HG02798 (cell line): ENCODE data around the gene GBF1.

Source experiments
- ATAC-seq: cut with Tn5 transposase; IDR thresholded peaks from one replicate; pipeline ENCODE4 v1.9.1; 2021; ENCODE audit warnings: mild to moderate bottlenecking; ENCODE audit not compliant: unreplicated experiment, poor library complexity

The GBF1 gene

GRCh38 chr10:102414749-102415148 lies 169.4 kb downstream of the GBF1 start:
- no peak for ATAC-seq

DNA sequence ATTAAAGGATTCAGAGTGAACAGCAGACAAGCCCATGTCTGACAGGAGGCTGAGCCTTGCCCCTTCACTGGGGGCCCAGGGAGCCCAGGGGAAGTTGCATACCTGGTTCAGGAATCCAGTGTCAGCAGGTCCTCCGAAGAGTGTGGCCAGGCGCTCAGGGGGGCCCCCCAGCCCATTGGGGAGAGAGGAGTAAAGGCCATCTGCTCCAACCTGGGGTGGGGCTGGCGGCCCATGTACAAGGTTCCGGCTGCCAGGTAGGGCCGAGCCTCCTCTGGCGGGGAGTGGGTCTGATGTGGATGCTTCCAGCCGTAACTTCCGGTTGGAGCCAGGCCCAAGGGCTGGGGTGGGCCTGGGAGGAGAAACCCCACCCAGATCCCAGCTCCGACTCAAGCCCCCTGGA lies 171.0 kb downstream of the GBF1 start:
- no peak for ATAC-seq

GRCh38 chr10:102416695-102417094 lies 171.4 kb downstream of the GBF1 start:
- no peak for ATAC-seq

DNA sequence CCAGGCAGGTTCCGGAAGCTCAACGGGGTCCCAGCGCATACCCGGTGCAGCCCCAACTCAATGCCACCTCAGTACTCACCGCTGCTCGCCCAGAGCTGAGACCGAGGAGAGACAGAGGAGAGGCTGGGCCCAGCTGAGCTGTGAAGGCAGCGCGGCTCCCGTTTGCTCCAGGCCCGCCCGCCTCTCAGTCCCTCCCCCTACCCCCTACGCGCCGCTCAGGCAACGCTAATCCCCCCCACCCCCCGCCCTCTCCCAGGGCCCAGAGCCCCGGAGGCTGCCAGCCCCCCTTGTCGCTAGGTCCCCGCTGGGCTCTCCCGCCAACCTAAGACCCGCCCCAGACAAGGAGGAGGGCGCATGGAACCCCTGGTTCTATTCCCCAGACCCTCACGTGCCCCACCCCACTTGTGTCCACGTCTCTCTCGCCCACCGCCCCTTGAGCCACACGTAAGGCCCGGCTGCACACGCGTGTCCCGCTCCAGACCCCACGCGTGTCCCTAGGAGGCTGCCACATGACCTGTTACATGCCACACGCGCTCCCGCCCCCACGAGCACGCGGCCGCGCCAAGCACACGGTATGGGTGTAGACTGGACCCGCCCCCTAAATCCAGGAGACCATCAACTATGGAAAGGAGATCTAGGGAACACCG lies 173.4 kb downstream of the GBF1 start, which contains the start of gene PSD:
Gene PSD (minus strand): TSS at position 164 of the 647 bp plus-strand sequence. CDS start 1,747 bp downstream, outside the sequence.
- ATAC-seq: no peak

DNA sequence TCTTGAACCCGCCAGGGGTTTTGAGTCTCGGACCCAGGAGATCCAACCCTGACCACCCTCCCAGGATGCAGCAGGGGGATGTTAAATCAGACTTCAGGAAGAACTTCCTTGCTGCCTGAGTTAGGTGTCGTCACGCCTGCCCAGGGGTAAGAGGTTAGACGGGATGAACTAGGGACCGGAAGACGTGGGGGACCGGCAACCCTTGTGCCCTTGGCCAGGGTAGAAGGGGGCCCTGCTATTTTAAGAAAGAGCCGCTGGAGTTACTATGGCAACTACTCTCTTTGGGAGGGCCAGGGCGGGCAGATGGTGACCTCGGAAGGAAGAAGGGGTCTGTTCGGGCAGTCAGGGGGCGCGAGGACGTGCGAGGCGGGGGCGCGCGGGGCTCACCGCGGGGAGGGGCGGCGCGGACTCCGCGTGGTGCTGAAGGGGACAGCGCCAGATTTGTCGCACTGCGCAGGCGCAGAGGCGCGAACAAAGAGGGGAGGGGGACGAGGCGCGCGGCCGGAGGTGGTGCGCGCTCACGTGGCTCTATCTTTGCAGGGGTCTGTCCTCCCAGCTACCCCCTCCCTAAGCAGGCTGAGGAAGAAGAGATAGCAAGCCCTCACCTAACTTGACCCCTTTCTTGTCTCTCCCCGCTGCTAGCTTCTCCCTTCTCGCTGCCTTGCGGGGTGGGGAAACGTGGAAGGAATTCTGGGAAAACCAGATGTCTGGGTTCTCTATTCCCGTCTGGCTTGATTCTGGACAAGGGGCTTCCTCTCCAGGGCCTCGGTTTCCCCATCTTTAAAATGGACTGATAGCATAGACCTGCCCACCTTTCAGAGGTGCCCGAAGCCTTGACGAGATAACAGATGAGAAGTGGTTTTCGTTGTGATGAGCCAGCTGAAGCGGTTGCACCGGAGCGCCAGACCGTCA lies 174.2 kb downstream of the GBF1 start:
- no peak for ATAC-seq

- ATAC-seq: no peak
Observed at GRCh38 chr10:102420181-102420713, 174.9 kb downstream of the GBF1 start.

GRCh38 chr10:102420714-102421506 lies 175.6 kb downstream of the GBF1 start, which contains the start of gene FBXL15:
FBXL15 (plus strand) TSS chr10:102420836; CDS start chr10:102421130, 294 bp downstream.
- ATAC-seq: peak; percentile 82

DNA sequence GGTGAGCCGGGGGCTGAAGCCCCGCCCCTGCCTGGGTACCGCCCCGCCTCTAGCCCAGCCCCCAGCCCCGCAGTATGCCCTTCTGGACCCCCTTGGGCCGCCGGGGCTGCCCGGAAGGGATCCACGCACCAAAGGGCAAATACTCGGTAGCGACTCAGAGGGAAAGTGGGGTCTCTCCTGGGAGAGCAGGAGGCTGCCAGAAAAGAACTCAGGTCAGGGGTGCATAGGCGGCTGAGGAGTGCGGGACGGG lies 176.1 kb downstream of the GBF1 start:
- ATAC-seq: no peak

GRCh38 chr10:102421757-102422512 lies 176.6 kb downstream of the GBF1 start:
- peak; percentile 2 for ATAC-seq

- no peak for ATAC-seq
Observed at GRCh38 chr10:102422545-102423129, 177.3 kb downstream of the GBF1 start.

DNA sequence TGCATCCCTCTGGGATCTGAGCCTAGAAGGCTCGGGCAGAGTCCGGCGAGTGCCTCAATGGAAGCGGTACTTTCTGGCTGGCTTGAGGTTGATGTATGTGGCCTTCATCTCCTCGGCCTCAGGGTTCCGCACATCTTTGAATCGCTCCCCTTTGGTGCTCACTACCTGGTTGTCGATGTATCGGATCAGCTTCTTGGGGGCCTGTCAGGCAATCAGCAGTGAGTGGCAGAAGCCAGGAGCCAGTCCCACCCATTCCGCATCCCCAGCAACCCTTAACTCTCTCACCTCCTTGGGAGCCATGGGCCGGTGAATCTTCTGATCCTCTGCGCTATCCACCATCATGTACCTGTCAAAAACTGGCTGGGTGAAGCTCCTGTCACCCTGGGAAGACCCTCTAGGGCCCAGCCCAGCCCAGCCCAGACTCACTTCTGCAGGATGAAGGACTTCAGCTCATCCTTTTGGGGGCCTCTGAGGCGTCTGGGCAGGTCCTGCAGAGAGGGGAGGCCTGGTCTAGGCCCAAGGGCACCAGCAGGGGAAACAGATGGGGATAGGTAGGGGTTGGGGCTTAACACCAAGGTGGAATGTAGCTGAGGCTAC lies 178.1 kb downstream of the GBF1 start:
- ATAC-seq: no peak

GRCh38 chr10:102424145-102424544 lies 178.8 kb downstream of the GBF1 start:
- ATAC-seq: no peak

GRCh38 chr10:102424916-102425315 lies 179.6 kb downstream of the GBF1 start:
- no peak for ATAC-seq

DNA sequence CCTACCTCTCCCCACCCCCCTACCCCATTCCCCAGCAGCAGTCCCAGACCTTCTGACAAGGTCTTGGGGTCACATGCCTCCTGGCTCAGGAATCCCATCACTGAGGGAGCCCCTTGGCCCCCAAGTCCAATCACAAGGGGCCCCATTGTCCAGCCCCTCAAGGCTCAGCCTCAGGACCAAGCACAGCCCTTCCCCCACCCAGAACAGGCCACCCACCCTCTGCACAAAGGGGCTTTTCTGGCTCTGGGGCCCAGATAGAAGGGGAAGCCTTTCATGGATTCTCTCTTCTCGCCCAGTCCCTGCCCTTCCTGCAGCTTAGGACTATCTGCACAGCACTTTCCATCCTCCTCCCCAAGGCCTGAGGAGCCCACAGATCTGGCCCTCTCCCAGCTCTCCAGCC lies 180.1 kb downstream of the GBF1 start:
- no peak for ATAC-seq

- ATAC-seq: no peak
Observed at GRCh38 chr10:102426803-102427287, 181.5 kb downstream of the GBF1 start.

- no peak for ATAC-seq
Observed at GRCh38 chr10:102429468-102429867, 184.1 kb downstream of the GBF1 start.

GRCh38 chr10:102431452-102432124 lies 186.3 kb downstream of the GBF1 start:
- ATAC-seq: no peak
